Sigmoid colon (tissue), 3 donors: Measurements from ENCODE around the gene LPAR3.

Experiments used
- CTCF ChIP-seq, 4 experiments: fragments of 450-650 bp in 3 of 4; fragments of 200-600 bp in 1 of 4; IDR thresholded peaks; one replicate each; pipeline ENCODE4 v1.5.1; 2016 to 2019; ENCODE audit warnings: antibody characterized with exemption in 4 of 4, mild to moderate bottlenecking in 3 of 4, moderate library complexity in 2 of 4
- POLR2A ChIP-seq, 2 donors: fragments of 450-650 bp; IDR thresholded peaks; one replicate each; pipeline ENCODE4 v1.6.1; 2016; ENCODE audit warnings: antibody characterized with exemption in 2 of 2, mild to moderate bottlenecking in 2 of 2, moderate library complexity in 2 of 2

- TF ChIP-seq CTCF (IDR thresholded peaks at IDR 0.05) (no peak), POLR2A (IDR thresholded peaks at IDR 0.05) (no peak)
Observed at GRCh38 chr1:84855691-84856630, 37.0 kb downstream of the LPAR3 start.
